A549 treated with AZD2906 at 1 μM for 4 hours (cell line): ENCODE measurements around the gene PAGE3. TPM values are rescaled to one million over a fixed set of nuclear protein-coding genes. Genes with fewer than 3 reads are reported as not detected.

Experiments used
- total RNA-seq: library from RNA; stranded (reverse); fragments of 200-300 nt; extraction: Qiagen RNA extraction; gene quantifications from 5 replicates; pipeline ENCODE4 v1.2.3, GENCODE V29; 2022

Gene PAGE3
- not detected in 5 replicates for total RNA-seq

GRCh38 chrX:55264816-55265215 lies at the start of gene PAGE3:
PAGE3 (minus strand) TSS chrX:55264916; CDS start chrX:55263903, 1,013 bp downstream.

GRCh38 chrX:55220119-55220794 lies 44.5 kb downstream of the PAGE3 start, which contains the start of gene PAGE5:
PAGE5 (plus strand) TSS chrX:55220346; CDS start chrX:55221383, 1,037 bp downstream.

Other genes starting within 250 kb of the PAGE3 start
- not detected in 5 replicates for gene ALAS2, start 233.9 kb downstream of the PAGE3 start, total RNA-seq
- gene PAGE2B, start 189.9 kb downstream of the PAGE3 start, total RNA-seq = not detected in 5 replicates
- not detected in 5 replicates for gene PAGE2, start 175.9 kb downstream of the PAGE3 start, total RNA-seq
- not detected in 5 replicates for gene PAGE5, start 44.6 kb downstream of the PAGE3 start, total RNA-seq
- 6.6 to 7.3 TPM (median 7.0 TPM) in 5 replicates for gene MAGEH1, start 187.2 kb upstream of the PAGE3 start, total RNA-seq
- 0.35 to 0.66 TPM (median 0.37 TPM) in 5 replicates for gene USP51, start 224.9 kb upstream of the PAGE3 start, total RNA-seq